GM12864 (cell line): ENCODE results near the gene LRBA.

ENCODE experiments used
- DNase-seq: peaks from one replicate; pipeline ENCODE4 v3.0.0-alpha.2; 2011; ENCODE audit warnings: low read depth
- H3K4me3 ChIP-seq: 2 replicates; pipeline ENCODE4 v1.5.1; 2011; ENCODE audit warnings: mild to moderate bottlenecking, low read depth, low read length, control low read depth
- TF ChIP-seq, protein P1 (sequence below): IDR thresholded peaks from 2 replicates; pipeline ENCODE4 v1.5.1; 2011; ENCODE audit warnings: low read depth, mild to moderate bottlenecking, moderate library complexity, low read length, control low read depth, inconsistent platforms; ENCODE audit errors: missing control alignments

The LRBA gene

DNA sequence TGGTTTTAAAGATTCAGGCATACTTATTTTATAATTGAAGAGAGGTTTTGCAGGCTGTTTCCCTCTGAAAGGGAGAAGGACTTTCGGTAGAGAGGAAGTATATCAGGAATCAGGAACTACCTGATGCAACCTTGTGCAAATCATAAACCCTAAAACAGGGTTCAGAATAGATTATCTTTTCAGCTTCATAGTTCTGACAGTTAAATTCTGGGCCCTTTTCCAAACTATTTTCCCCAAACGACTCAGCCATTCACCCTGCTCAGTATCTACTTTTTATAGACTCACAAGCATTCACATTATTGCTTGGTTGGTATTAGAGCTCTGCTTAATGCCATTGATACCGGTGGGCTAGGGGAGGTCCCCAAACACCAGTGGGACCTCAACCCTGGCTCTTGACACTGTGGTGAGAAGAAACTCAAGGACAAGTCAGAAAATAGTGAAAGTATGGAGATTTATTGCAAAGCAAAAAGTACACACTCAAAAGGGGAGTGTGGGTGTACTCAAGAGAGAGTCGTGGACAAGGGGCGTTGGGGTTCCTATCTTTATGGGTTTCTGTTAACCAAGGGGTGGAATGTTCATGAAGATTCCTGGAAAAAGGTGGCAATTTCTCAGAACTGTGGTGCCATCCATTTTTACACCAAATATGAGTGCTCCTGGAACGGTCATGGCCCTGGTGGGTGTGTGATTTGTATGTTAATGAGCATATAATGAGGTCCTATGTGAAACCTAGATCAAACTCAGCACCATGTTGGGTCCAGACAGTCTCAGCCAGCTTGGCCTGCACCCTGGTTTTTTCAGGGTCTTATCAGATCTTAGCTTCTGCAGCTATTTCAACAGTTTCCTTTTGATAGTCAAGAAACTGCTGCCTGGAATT lies 698.5 kb downstream of the LRBA start:
- TF ChIP-seq, protein P1, sequence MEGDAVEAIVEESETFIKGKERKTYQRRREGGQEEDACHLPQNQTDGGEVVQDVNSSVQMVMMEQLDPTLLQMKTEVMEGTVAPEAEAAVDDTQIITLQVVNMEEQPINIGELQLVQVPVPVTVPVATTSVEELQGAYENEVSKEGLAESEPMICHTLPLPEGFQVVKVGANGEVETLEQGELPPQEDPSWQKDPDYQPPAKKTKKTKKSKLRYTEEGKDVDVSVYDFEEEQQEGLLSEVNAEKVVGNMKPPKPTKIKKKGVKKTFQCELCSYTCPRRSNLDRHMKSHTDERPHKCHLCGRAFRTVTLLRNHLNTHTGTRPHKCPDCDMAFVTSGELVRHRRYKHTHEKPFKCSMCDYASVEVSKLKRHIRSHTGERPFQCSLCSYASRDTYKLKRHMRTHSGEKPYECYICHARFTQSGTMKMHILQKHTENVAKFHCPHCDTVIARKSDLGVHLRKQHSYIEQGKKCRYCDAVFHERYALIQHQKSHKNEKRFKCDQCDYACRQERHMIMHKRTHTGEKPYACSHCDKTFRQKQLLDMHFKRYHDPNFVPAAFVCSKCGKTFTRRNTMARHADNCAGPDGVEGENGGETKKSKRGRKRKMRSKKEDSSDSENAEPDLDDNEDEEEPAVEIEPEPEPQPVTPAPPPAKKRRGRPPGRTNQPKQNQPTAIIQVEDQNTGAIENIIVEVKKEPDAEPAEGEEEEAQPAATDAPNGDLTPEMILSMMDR, result no peak
- no peak overlapping the region for H3K4me3 ChIP-seq
- DNase-seq, result no peak

DNA sequence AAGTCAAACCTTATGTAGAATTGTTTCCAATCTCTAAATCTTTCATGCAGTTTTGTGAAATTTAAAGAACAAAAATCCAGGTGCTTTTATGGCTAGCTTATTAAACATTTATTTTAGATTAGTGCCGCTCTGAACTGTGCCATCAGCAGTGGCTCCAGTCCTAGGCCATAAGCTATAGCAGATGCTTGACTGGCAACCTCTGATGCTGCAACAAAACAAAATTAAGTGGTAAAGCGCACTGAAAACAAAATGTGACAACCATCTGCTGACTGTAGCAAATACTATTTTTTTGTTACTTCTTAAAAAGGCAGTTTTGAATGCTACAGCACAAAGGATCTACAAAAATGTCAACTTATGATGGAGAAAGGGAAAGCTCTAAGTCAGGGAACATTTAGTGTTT lies 699.4 kb downstream of the LRBA start:
- TF ChIP-seq, protein P1, result no peak
- H3K4me3 ChIP-seq, result no peak overlapping the region
- DNase-seq, result no peak

DNA sequence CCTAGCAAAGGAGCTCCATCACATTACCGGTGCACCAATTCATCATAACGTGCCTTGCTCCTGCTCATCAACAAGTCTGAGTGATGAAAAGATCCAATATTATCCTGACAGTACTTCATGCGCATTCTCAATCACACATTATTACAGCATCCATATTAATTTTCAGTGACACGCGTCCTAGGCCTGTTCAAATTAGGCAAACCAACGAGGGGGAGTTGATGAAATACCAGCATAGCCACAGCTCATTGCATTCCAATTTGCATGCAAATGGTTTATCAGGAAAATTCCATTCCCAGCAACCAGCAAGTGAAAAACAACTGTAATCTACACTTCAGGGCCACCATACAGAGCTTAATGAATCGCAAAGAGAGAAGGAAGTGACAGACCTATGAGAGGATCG lies 699.9 kb downstream of the LRBA start:
- DNase-seq, result no peak
- TF ChIP-seq, protein P1, result no peak
- H3K4me3 ChIP-seq, result no peak overlapping the region

DNA sequence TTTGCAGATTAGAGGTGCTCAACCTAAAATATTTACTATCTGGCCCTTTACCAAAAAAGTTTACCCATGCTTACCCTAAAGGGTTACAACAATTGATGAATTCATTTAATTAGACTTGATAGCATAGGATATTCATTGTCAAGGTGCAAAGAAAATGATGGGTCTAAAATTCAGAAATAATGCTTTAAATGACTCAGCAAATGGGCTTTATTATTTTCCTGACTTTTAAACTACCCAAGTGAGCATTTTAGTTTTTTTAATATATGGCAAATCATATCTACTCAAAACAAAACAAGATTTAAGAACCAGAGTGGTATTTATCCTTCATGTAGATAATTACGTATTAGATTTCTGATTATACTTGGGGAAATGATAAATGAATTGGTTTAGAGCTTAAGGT lies 701.1 kb downstream of the LRBA start:
- no peak overlapping the region for H3K4me3 ChIP-seq
- no peak for DNase-seq
- TF ChIP-seq, protein P1, result no peak

DNA sequence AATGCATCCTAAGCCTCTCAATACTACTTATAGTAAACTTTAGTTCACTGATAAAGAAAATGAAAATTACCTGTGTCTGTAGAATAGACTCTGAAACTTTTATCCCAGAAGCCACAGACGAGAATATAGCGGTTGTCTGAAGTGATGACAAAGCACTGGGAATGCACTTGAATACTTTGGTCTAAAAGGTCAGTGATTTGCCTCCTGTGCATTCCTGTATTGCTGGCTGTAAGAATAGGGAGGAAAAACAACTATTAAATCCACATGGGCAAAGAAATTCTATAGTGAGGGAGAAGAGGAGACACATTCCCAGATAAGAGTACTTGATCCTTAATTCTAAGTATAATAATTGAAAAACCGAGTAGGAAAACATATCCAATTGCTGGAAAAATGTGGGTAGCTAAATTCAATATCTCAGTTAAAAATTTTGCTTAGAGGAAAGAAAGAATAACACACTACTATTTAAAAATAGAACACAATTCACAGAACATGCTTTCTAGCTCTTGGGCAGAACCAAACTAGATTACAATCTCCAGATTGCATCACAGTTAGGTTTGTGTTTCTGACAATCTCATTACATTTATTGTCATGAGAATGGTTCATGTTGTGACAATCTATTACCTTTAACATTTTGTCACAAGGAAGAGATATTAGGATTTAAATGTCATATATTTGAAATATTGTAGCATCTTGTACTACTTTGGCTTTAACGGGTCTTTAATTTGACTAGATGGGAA lies 704.8 kb downstream of the LRBA start:
- H3K4me3 ChIP-seq, result no peak overlapping the region
- no peak for DNase-seq

DNA sequence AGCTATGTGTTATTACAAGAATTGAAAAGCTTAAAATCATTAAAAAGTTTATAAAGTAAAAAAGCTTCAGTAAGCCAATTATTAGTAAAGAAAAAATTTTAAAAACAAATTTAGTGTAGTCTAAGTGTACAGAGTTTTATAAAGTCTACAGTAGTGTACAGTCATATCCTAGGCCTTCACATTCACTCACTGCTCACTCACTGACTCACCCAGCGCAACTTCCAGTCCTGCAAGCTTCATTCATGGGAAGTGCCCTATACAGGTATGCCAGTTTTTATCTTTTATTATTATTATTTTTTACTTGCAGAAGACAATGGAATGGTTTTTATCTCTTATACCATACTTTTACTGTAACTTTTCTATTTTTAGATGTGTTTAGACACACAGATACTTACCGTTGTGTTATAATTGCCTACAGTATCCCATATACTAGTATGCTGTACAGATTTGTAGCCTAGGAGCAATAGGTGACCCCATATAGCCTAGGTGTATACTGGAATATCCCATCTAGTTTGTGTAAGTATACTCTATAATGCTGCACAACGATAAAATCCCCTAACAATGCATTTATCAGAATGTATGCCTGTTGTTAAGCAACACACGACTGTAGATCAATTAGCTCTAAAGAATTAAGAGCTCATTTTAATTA lies 706.1 kb downstream of the LRBA start:
- no peak for DNase-seq
- no peak overlapping the region for H3K4me3 ChIP-seq
- TF ChIP-seq, protein P1, result no peak

More for the DNA sequence above, 704.8 kb downstream of the LRBA start:
- TF ChIP-seq, protein P1, result no peak
